HG03135 (cell line): ENCODE results near the gene RBBP9.
"Not testable (repeated sequence)": the region's sequence is repeated elsewhere in the genome, so short reads cannot be mapped to it uniquely, and the experiment has no call there.

Experiments used
- ATAC-seq: cut with Tn5 transposase; IDR thresholded peaks from one replicate; pipeline ENCODE4 v1.9.1; 2021; ENCODE audit warnings: mild to moderate bottlenecking, moderate library complexity; ENCODE audit not compliant: unreplicated experiment

Gene RBBP9

DNA sequence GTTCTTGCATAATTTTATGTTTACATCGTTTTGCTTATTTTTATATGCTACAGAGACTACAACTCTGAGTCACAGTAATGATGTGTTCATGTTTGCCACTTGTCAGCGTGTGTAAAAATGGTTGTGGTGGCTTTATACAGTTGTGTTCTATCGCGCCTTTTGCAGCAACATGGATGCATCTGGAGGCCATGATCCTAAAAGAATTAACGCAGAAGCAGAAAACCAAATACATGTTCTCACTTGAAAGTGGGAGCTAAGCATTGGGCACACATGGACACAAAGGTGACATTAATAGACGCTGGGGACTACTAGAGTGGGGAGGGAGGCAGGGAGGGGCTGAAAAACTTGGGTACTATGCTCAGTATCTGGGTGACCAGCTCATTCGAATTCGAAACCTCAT lies 9.7 kb upstream of the RBBP9 start:
- ATAC-seq, result no peak

DNA sequence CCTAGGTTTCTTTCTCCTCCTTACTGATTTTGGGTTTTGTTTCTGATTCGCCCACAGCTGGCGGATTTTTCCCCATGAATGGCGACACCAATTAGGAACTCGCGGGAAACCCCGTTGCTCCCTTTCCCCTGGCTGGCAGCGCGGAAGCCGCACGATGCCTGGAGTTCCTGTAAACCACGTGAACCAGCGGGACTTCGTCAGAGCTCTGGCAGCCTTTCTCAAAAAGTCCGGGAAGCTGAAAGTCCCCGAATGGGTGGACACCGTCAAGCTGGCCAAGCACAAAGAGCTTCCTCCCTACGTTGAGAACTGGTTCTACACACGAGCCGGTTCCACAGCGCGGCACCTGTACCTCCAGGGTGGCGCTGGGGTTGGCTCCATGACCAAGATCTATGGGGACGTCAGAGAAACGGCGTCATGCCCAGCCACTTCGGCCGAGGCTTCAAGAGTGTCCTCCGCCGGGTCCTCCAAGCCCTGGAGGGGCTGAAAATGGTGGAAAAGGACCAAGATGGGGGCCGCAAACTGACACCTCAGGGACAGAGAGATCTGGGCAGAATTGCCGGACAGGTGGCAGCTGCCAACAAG lies 7.5 kb upstream of the RBBP9 start:
- ATAC-seq, result no peak

DNA sequence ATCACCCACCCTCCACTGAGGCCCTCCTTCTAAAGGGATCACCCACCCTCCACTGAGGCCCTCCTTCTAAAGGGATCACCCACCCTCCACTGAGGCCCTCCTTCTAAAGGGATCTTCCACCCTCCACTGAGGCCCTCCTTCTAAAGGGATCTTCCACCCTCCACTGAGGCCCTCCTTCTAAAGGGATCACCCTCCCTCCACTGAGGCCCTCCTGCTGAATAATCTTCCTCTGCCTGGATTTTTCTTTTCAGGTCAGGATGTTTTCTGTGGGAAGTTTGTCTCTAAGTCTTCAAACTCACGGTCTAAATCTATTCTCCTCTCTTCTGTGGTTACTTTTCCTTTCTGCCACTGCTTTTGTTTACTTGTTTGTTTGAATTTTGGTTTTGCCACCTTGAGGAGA lies 4.6 kb upstream of the RBBP9 start:
- ATAC-seq, result not testable (repeated sequence)

DNA sequence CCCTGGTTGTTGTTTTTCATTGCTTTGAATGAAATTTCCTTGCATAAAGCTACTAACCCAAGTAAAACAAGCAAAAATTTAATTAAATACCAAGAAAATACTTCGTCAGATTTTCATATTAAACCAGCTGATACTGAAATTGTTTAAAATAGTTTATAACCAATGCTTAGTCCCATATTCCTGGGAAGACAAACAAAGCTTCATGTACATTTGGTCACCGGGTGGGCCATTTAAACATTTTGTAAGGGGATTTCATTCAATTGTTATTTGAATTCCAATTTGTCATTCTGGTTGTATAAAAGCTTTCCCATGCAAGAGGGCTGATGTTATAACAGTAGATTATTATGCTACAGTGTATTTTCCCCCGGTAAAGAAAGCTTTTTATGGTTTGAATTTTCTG lies 578 bp upstream of the RBBP9 start:
- no peak for ATAC-seq

DNA sequence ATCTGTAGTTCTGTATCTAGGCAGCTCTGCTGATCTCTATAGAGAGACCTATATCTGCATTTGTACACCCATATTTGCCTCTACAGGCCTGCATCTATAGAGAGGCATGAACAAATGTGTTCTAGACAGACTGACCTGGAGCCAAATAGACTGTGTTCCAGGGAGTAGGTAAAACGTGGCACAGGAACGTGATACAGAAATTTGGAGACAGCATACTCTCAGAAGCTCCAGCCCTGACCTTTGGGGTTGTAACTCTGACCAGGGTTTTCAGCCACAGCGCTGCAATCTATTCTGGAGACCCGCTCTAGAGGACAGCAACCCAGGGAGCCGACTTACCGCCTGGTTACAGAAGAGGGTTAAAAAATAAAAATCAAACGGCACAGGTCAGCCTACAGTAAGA lies 983 bp downstream of the RBBP9 start:
- ATAC-seq, result no peak

DNA sequence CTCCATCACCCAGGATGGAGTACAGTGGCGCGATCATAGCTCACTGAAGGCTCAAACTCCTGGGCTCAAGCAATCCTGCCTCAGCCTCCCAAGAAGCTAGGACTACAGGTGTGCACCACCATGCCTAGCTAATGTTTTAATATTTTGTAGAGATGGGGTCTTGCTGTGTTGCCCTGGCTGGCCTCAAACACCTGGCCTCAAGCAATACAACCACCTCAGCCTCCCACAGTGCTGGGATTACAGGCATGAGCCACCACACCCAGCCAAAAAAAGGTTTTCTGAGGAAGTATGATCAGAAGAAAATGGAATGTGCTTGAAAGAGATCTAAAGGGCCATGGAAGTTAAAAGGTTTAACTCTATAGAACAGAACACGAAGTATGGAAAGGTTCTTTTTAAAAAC lies 8.7 kb downstream of the RBBP9 start:
- ATAC-seq, result no peak

DNA sequence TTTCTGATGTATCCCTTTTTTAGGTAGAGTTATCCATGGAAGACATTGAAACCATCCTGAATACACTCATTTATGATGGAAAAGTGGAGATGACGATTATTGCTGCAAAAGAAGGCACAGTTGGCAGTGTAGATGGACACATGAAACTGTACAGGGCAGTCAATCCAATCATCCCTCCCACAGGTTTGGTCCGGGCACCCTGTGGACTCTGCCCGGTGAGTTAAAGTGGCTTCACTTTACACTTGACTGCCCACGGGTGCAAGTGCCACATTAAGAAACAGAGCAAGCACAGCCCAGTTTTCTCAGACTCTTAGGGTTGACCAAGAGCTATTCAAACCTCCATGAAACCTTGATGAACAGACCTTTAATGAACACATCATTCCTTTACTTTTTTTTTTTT lies 15.4 kb downstream of the RBBP9 start:
- no peak for ATAC-seq

DNA sequence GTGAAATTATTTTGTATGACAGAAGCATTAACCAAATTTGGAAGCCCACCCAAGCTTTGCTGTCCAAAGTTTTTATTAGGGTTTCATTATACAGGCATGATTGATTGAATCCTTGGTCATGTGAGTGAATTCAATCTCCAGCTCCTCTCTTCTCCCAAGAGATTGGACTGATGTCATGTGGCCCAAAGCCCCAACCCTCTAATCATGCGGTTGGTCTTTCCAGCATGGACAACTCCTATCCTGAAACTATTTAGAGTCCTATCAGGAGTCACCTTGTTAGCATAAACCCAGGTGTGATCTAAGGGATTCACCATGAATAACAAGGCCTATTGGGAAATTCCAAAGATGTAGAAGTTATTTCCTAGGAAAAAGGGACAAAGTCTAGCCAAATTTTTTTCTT lies 19.2 kb downstream of the RBBP9 start:
- ATAC-seq, result no peak

DNA sequence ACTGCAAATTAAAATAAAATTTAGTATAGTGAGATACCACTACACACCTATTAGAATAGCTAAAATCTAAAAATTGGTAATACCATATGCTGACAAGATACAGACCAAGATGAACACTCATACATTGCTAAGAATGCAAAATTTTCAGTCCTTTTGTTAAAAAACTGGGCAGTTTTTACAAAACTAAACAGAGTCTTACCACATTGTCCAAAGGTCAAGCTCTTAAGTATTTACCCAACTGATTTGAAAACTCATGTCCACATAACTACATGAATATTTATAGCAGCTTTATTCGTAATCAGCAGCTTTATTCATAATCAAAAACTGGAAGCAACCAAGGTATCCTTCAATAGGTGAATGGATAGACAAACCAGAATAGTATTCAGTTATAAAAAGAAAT lies 19.8 kb downstream of the RBBP9 start:
- no peak for ATAC-seq

DNA sequence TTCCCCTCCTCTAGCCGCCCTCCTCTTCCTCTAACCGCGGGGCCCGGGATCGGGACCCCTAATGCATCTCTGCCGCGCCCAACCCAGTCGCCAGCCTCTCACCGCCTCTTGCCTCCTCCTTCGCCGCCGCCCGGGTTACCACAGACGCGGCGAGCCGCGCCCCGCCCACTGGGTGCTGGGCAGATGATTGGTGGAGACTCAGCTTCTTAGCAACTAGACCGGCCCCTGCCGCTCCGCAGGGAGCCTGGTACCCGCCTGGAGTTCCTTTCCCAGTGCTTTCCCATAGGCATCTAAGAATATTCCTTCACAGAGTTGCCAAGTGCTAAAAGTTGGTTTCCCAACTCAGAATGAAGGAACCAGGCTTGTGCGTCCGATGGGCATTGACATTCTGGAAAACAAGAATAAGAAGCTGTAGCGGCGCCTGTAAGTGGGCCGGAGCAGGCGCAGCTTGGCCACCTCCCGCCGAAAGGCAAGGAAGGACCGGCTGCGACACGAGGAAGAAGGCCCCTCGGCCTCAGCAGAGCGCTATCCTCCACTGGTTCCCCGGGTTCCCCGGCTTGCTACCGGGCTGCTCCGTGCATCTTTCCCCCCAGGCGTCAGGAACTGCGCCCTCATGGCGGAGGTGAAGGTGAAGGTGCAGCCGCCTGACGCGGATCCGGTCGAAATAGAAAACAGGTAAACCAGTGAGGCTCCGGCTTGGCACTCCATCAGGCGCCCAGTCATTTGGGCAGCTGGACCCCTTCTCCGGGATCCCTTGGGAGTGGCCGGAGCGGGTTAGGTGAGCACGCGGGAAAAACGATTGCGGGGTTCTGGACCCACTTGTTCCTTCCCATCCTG lies 29.9 kb downstream of the RBBP9 start, which contains the start of the genes DZANK1 and POLR3F:
DZANK1 (minus strand) TSS at position 137 of the 837 bp plus-strand sequence. CDS start 1,672 bp downstream, outside the sequence.
POLR3F (plus strand) TSS at position 497 of the 837 bp plus-strand sequence; CDS start at position 614, 117 bp downstream.
- ATAC-seq, result peak; percentile 95

DNA sequence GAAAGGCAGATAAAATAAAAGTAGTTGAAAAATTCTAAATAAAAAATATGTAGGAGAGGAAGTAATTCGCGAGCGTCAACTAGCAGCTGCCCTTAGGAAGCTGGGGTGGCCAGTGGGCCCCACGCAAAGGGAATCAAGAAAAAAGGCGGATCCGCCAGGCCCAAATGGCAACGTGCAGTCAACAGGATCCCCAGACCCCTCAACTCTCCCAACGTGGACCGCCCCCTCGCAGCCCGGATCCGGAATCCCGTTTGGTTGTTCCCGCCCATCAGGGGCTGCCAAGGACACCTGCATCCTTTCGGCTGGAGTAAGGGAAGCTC lies 30.5 kb downstream of the RBBP9 start:
- ATAC-seq, result peak; percentile 21

DNA sequence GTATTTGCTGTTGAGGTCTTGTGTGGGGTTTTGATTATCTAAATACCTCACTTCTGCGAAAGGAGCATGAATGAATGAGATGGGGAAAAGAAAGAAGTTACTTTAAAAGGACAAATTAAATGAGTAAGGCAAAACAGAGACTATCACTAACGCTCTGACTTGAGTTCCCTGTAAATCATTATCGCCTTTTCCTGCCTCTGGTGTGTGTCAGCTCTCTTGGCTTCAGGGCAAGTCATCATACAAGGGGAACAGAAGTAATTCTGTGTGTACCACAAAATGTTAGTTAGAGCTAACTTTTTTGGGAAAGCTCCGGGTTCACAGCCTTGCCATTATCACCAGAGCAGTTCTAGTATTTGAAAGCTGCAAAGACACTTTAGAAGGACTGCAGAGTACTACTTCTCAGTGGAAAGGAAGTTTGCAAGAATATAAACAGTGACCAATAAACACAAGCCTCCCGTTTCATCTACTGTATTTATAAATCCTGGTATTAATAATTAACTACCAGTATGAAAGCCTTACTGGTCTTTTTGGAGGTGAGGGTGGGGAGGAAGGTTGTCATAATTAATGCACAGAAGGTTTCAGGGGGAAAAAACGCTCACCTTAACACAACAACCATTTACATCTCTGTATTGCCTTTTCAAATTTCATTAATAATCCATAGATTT lies 31.4 kb downstream of the RBBP9 start:
- ATAC-seq, result no peak

DNA sequence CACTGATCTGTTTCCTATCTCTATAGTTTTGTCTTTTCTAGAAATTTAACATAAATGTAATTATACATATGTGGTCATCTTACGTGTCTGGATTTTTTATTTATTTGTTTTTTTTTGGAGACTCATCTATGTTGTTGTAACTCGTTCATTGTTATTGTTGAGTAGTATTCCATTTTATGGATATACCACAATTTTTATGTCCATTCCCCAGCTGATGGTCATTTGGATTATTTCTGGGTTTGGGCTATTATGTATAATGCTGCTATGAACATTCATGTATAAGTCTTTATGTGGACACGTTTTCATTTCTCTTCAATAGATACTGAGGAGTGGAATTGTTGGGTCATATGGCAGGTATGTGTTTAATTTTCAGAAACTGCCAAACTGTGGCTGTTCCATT lies 40.4 kb downstream of the RBBP9 start:
- ATAC-seq, result no peak

DNA sequence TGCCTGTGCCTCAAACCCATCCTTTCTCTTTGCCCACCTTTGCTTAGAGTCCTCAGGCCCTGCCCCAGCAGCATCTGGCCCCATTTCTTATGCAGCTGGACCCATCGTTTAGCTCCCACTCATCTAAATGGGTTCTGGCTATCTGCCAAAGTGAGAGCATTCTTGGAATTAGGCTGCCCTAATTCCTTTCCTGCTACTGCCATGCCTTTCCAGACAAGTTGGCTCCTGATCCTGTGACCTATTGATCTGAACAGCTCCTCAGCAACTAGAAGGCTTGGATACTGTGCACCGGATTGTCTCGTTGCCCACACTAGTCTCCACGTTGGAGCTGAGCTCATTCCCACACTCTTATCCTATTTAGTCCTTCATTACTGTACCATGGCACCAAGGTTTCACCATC lies 53.1 kb downstream of the RBBP9 start:
- ATAC-seq, result no peak

DNA sequence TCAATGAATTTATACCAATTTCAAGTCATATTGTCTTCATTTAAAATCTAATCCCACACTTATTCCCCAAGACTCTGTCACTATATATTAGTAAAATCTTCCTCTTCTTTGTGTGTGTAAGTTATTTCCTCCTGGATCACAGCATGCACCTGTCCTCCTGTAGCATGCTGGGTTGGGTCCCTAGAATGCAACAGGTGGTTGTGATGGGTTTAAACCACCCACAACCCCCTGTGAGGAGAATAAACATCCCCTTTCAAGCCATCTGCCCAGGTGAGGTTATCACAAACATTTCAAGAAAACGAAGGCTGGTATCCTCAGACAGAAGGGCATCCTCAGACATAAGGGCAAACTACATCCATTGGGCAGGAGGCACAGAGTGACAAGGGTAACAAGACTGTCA lies 56.6 kb downstream of the RBBP9 start:
- ATAC-seq, result no peak

DNA sequence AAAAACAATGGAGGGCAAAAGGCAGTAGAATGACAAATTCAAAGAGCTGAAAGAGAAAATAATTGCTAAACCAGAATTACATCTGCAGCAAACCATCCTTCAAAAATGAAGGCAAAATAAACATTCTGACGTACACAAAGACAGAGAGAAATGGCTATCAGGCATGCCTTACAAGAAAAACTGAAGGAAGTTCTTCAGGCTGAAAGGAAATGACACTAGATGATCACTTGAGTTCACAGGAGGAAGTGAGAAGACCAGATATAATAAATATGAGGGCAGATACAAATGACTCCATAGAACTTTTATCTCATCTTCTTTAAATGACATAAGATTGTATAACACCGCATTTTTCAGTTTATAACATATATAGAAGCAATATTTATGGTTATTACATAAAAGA lies 60.2 kb downstream of the RBBP9 start:
- ATAC-seq, result no peak
